NCI-H1436 (cell line): ENCODE results near the gene CGB5.

Experiments
- DNase-seq: peaks from one replicate; lab custom pipeline; 2025; lab: John Stamatoyannopoulos, UW

CGB5 gene

GRCh38 chr19:49057636-49058234 lies 14.1 kb downstream of the CGB5 start, which contains the start of gene CGB7:
Gene CGB7, minus strand, starts transcription at chr19:49057749. Its CDS starts 2,374 bp downstream, at chr19:49055375.
- peak; percentile 30 for DNase-seq

- DNase-seq = no peak
Measured at GRCh38 chr19:49058562-49058961, 14.9 kb downstream of the CGB5 start.

DNA sequence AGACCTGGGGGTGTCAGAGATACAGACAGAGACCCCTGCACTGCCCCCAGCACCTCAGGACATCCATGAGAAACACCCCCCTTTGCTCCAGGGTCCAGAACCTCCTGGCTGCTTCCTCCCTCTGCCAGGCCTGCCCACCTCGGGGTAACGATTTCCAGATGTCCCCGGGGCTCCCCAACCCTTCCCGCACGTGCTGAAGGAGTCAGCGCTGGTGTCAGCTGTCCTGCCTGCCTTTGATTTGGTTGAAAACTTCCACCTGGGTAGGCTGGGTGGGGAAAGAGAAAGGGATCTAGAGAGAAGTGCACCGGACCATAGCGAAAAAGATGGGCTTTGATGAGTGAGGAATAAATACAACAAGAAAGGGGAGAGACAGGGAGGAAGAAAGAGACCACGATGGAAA lies 15.4 kb downstream of the CGB5 start:
- DNase-seq = no peak

GRCh38 chr19:49061000-49061399 lies 17.4 kb downstream of the CGB5 start:
- DNase-seq = no peak

- no peak for DNase-seq
Measured at GRCh38 chr19:49061445-49061844, 17.8 kb downstream of the CGB5 start.

DNA sequence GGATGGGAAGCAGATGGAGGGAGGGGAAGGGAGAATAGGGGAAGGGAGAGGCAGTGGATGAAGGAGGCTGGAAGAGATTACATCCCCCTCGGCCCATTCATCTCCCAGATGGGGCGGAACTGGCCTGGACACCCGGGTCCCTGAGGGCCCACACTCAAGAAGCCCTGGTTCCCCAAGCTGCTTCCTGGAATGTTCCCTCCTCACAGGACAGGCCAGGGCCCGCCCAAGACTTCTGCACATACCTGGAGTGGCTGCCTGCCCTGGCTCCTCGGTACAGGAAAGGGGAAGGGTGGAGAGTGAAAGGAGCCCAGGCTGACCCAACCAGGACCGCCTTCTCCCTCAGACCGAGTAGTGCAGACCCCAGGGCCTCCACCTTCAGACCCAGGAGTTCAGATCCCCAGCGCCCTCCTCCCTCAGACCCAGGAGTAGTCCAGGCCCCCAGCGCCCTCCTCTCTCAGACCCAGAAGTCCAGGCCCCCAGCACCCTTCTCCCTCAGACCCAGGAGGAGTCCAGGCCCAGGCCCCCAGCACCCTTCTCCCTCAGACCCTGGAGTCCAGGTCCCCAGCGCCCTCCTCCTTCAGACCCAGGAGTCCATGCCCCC lies 20.5 kb downstream of the CGB5 start:
- DNase-seq = no peak

- peak; percentile 16 for DNase-seq
Measured at GRCh38 chr19:49064768-49065611, 21.3 kb downstream of the CGB5 start, which contains the start of gene NTF4. Gene NTF4, minus strand, starts transcription at chr19:49064818. Its CDS starts 2,821 bp downstream, at chr19:49061997.

DNA sequence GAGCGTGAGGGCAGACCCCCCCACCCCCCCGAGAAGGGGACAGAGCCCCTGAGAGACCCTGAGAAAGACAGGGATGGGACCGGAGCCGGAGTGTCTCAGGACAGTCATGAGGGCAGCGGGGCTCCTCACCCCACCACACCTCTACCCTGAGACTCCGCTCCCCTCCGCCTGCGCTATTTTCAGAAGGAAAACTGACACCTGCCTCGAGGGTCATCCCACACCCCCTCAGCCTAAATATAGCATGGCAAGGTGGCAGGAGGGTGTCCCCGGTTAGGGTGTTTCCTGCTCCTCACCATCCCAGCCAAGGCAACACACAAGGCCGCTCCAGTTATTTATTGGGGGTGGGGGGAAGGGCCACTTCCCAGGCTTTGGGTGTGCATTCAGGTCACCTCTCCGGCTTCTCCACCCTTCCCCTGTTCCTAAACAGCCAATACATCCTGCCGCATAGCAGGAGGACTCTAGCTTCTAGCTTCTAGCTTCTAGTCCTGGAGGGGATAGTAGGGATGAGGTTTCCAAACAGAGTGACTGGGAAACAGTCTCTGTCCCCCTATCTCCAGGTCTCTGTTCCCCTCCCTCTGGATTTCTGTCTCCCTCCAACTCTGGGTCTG lies 22.4 kb downstream of the CGB5 start:
- DNase-seq = no peak

GRCh38 chr19:49067554-49067953 lies 23.9 kb downstream of the CGB5 start:
- no peak for DNase-seq

GRCh38 chr19:49069026-49069425 lies 25.4 kb downstream of the CGB5 start:
- no peak for DNase-seq

DNA sequence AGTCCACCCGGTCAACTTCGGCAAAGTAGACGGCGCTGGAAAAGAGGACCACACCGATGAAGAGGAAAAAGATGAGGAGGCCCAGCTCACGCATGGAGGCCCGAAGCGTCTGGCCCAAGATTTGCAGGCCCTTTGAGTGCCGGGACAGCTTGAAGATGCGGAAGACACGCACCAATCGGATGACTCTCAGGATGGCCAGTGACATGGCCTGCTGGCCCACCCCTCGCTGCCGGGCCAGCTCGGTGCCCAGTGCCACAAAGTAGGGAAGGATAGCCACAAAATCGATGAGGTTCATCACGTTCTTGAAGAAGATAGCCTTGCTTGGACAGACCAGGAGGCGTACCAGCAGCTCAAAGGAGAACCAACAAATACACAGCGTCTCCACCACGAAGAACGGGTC lies 26.8 kb downstream of the CGB5 start:
- DNase-seq = no peak

DNA sequence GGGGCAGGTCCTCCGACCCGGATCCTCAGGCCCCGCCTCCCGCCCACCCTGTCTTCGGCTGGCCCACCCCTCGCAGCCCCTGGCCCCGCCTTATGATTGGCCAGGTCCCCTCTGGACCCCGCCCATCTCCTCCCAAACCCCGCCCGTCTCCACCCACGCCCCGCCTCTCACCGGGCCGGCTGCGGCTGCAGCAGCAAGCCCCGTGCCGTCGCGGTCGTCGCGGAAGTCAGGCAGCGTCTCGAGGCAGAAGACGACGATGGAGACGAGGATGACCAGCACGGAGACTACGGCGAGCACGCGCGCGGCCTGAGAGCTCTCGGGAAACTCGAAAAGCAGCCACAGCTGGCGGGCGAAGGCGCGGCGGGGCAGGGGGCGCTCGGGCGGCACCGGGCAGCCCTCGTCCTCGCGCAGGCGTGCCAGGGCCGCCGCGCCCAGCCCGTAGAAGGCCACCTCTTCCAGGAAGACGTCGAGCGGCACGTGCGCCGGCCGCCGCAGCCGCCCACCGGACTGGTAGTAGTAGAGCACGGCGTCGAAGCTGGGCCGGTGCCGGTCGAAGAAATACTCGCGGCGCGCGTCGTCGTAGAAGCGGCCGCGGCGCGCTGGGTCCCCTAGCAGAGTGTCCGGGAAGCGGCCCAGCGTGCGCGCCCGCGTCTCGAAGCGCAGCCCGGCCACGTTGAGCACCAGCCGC lies 28.4 kb downstream of the CGB5 start:
- DNase-seq = no peak

- no peak for DNase-seq
Measured at GRCh38 chr19:49073514-49074378, 30.1 kb downstream of the CGB5 start.

DNA sequence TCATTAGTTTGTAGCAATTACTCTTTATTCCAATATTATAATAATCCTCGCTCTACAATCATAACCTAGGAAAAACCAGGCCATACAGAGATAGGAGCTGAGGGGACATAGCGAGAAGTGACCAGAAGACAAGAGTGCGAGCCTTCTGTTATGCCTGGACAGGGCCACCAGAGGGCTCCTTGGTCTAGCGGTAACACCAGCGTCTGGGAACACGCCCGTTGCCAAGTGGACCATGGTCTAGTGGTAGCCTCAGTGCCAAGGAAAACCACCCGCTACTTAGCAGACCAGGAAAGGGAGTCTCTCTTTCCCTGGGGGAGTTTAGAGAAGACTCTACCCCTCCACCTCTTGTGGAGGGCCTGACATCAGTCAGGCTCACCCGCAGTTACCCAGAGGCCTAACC lies 31.2 kb downstream of the CGB5 start:
- DNase-seq = peak; percentile 27

- DNase-seq = no peak
Measured at GRCh38 chr19:49080392-49080791, 36.7 kb downstream of the CGB5 start.

- no peak for DNase-seq
Measured at GRCh38 chr19:49081273-49081672, 37.6 kb downstream of the CGB5 start.

GRCh38 chr19:49084206-49085019 lies 40.8 kb downstream of the CGB5 start:
- DNase-seq = peak; percentile 11

GRCh38 chr19:49085020-49085867 lies 41.6 kb downstream of the CGB5 start, which contains the start of gene SNRNP70:
Gene SNRNP70, plus strand, starts transcription at chr19:49085451. Its CDS starts 964 bp downstream, at chr19:49086415.
- peak; percentile 100 for DNase-seq

DNA sequence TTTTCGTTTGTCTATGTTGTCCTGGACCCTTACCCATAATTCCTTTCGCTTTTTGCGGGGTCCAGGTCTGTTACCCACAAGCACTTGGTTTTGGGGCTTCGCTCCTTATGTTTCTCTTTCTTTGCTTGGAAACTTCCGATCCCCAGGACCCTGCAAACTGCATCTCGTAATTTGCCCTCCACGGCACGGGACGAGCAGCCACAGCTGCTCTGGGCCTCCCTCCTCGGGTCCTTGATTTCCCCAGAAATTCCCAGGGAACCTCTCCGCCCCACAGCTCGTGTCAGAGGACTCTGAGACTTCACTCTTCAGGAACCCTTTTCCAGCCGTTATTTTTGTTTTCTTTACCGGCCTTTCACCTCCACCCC lies 42.2 kb downstream of the CGB5 start:
- DNase-seq = no peak
